HG03060 (cell line): ENCODE measurements around the gene ATG7.
"Not testable (repeated sequence)": the region's sequence is repeated elsewhere in the genome, so short reads cannot be mapped to it uniquely, and the experiment has no call there.

Experiments
- ATAC-seq: cut with Tn5 transposase; IDR thresholded peaks from one replicate; pipeline ENCODE4 v1.9.1; 2021; ENCODE audit warnings: low read depth, moderate number of reproducible peaks; ENCODE audit not compliant: unreplicated experiment

Gene ATG7

GRCh38 chr3:11522953-11523571 lies 250.9 kb downstream of the ATG7 start:
- ATAC-seq, result no peak

- no peak for ATAC-seq
Measured at GRCh38 chr3:11523572-11524101, 251.4 kb downstream of the ATG7 start.

- ATAC-seq, result not testable (repeated sequence)
Measured at GRCh38 chr3:11526121-11526520, 253.9 kb downstream of the ATG7 start.

GRCh38 chr3:11529281-11529680 lies 257.1 kb downstream of the ATG7 start:
- ATAC-seq, result no peak

GRCh38 chr3:11530153-11530721 lies 258.0 kb downstream of the ATG7 start:
- ATAC-seq, result no peak

GRCh38 chr3:11532931-11533391 lies 260.8 kb downstream of the ATG7 start:
- ATAC-seq, result no peak

- no peak for ATAC-seq
Measured at GRCh38 chr3:11534011-11534792, 262.0 kb downstream of the ATG7 start.

GRCh38 chr3:11534793-11535101 lies 262.6 kb downstream of the ATG7 start:
- no peak for ATAC-seq

GRCh38 chr3:11535243-11535960 lies 263.2 kb downstream of the ATG7 start:
- no peak for ATAC-seq

- no peak for ATAC-seq
Measured at GRCh38 chr3:11536132-11536935, 264.1 kb downstream of the ATG7 start.

- no peak for ATAC-seq
Measured at GRCh38 chr3:11536936-11537612, 264.9 kb downstream of the ATG7 start.

GRCh38 chr3:11538581-11538980 lies 266.4 kb downstream of the ATG7 start:
- ATAC-seq, result no peak

GRCh38 chr3:11539218-11539617 lies 267.0 kb downstream of the ATG7 start:
- ATAC-seq, result no peak

- ATAC-seq, result no peak
Measured at GRCh38 chr3:11539677-11540076, 267.5 kb downstream of the ATG7 start.

GRCh38 chr3:11541321-11542303 lies 269.4 kb downstream of the ATG7 start:
- ATAC-seq, result no peak

- no peak for ATAC-seq
Measured at GRCh38 chr3:11542551-11542950, 270.4 kb downstream of the ATG7 start.

GRCh38 chr3:11543141-11543947 lies 271.1 kb downstream of the ATG7 start:
- no peak for ATAC-seq

GRCh38 chr3:11543948-11544387 lies 271.8 kb downstream of the ATG7 start:
- no peak for ATAC-seq
